ENCODE measurements around the gene CPLX3.

CPLX3 gene

GRCh38 chr15:74827614-74828013 lies 1.2 kb downstream of the CPLX3 start:
- Histone ChIP-seq H3K27me3 (ENCODE audit: control insufficient read depth in 1 of 2, insufficient read depth in 2 of 2, low read length in 2 of 2) (peaks cover 13 to 28% of the 10 kb centered on the region in 2 donors), H3K9ac (ENCODE audit: low read depth in 1 of 2, low read length in 2 of 2) (no peak overlapping the region), H3K4me3 (ENCODE audit: low read depth in 1 of 2, low read length in 2 of 2) (no peak overlapping the region), H3K9me3 (ENCODE audit: control insufficient read depth in 1 of 2, low read length in 2 of 2) (no peaks in the 10 kb centered on the region), H3K27ac (ENCODE audit: low read depth, low read length) (no peak overlapping the region), H3K36me3 (ENCODE audit: control insufficient read depth in 1 of 2, insufficient read depth in 2 of 2, low read length in 2 of 2) (no peaks in the 10 kb centered on the region), H3K4me1 (ENCODE audit: control insufficient read depth in 1 of 2, insufficient read depth in 2 of 2, low read length in 2 of 2) (peaks cover 15% of the 10 kb centered on the region in 2 donors)

GRCh38 chr15:74828835-74829234 lies 2.4 kb downstream of the CPLX3 start:
- H3K9ac ChIP-seq (ENCODE audit: low read depth in 1 of 2, low read length in 2 of 2), result no peak overlapping the region
- H3K4me3 ChIP-seq (ENCODE audit: low read depth in 1 of 2, low read length in 2 of 2), result no peak overlapping the region
- H3K4me1 ChIP-seq (ENCODE audit: control insufficient read depth in 1 of 2, insufficient read depth in 2 of 2, low read length in 2 of 2), result peaks cover 23 to 24% of the 10 kb centered on the region in 2 donors
- H3K9me3 ChIP-seq (ENCODE audit: control insufficient read depth in 1 of 2, low read length in 2 of 2), result no peaks in the 10 kb centered on the region
- H3K27ac ChIP-seq (ENCODE audit: low read depth, low read length), result no peak overlapping the region
- no peaks in the 10 kb centered on the region for H3K36me3 ChIP-seq (ENCODE audit: control insufficient read depth in 1 of 2, insufficient read depth in 2 of 2, low read length in 2 of 2)
- peaks cover 13 to 28% of the 10 kb centered on the region in 2 donors for H3K27me3 ChIP-seq (ENCODE audit: control insufficient read depth in 1 of 2, insufficient read depth in 2 of 2, low read length in 2 of 2)

- peaks cover 13 to 28% of the 10 kb centered on the region in 2 donors for H3K27me3 ChIP-seq (ENCODE audit: control insufficient read depth in 1 of 2, insufficient read depth in 2 of 2, low read length in 2 of 2)
- peaks cover 23 to 24% of the 10 kb centered on the region in 2 donors for H3K4me1 ChIP-seq (ENCODE audit: control insufficient read depth in 1 of 2, insufficient read depth in 2 of 2, low read length in 2 of 2)
- no peak overlapping the region for H3K27ac ChIP-seq (ENCODE audit: low read depth, low read length)
- no peak overlapping the region for H3K4me3 ChIP-seq (ENCODE audit: low read depth in 1 of 2, low read length in 2 of 2)
- no peak overlapping the region for H3K9ac ChIP-seq (ENCODE audit: low read depth in 1 of 2, low read length in 2 of 2)
- H3K36me3 ChIP-seq (ENCODE audit: control insufficient read depth in 1 of 2, insufficient read depth in 2 of 2, low read length in 2 of 2), result no peaks in the 10 kb centered on the region
- H3K9me3 ChIP-seq (ENCODE audit: control insufficient read depth in 1 of 2, low read length in 2 of 2), result no peaks in the 10 kb centered on the region
Measured at GRCh38 chr15:74829486-74829885, 3.1 kb downstream of the CPLX3 start.

GRCh38 chr15:74829991-74830390 lies 3.6 kb downstream of the CPLX3 start:
- H3K9ac ChIP-seq (ENCODE audit: low read depth in 1 of 2, low read length in 2 of 2), result no peak overlapping the region
- H3K27ac ChIP-seq (ENCODE audit: low read depth, low read length), result no peak overlapping the region
- H3K27me3 ChIP-seq (ENCODE audit: control insufficient read depth in 1 of 2, insufficient read depth in 2 of 2, low read length in 2 of 2), result peaks cover 13 to 28% of the 10 kb centered on the region in 2 donors
- H3K4me1 ChIP-seq (ENCODE audit: control insufficient read depth in 1 of 2, insufficient read depth in 2 of 2, low read length in 2 of 2), result peaks cover 23 to 24% of the 10 kb centered on the region in 2 donors
- no peak overlapping the region for H3K4me3 ChIP-seq (ENCODE audit: low read depth in 1 of 2, low read length in 2 of 2)
- no peaks in the 10 kb centered on the region for H3K36me3 ChIP-seq (ENCODE audit: control insufficient read depth in 1 of 2, insufficient read depth in 2 of 2, low read length in 2 of 2)
- no peaks in the 10 kb centered on the region for H3K9me3 ChIP-seq (ENCODE audit: control insufficient read depth in 1 of 2, low read length in 2 of 2)

- no peak overlapping the region for H3K27ac ChIP-seq (ENCODE audit: low read depth, low read length)
- peaks cover 0 to 2% of the 10 kb centered on the region in 2 donors for H3K36me3 ChIP-seq (ENCODE audit: control insufficient read depth in 1 of 2, insufficient read depth in 2 of 2, low read length in 2 of 2)
- no peak overlapping the region for H3K9ac ChIP-seq (ENCODE audit: low read depth in 1 of 2, low read length in 2 of 2)
Measured at GRCh38 chr15:74830868-74831267, 4.4 kb downstream of the CPLX3 start.

DNA sequence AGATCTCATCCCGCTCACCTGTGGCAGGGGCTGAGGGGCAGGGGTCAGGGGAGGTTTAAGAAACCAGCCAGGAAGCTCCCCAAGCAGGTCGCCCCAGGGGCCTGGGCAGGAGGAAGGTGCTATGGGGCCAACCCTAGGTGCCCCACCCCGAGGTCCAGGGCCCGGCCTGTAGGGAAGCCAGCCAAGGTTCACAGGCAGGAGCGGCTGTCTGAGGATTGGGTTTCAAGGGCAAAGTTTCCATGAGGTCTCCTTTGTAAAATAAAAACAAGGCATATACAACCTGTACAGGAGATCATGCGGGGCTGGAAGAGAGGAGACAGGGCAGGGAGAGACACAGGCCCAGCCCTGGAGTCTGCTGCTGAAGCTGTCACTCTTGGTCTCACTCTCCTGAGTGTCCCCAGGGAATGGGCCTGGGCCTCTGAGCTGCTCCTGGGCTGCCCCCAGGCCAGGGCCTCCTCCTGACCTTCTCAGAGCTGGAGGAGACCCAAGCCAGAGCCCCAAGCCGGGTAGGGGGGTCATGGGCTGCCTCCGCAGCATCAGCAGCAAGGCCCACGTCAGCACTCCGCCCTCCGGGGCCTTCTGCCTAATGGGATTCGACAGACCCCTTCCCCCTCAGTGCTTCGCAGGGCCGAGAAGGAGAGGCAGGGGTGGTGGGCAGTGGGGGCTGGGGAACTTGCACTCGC lies 5.5 kb downstream of the CPLX3 start:
- Histone ChIP-seq H3K9me3 (ENCODE audit: control insufficient read depth in 1 of 2, low read length in 2 of 2) (no peaks in the 10 kb centered on the region), H3K36me3 (ENCODE audit: control insufficient read depth in 1 of 2, insufficient read depth in 2 of 2, low read length in 2 of 2) (peaks cover 5 to 7% of the 10 kb centered on the region in 2 donors), H3K27ac (ENCODE audit: low read depth, low read length) (peak overlapping the region; percentile 58), H3K4me3 (ENCODE audit: low read depth in 1 of 2, low read length in 2 of 2) (peak overlapping the region in 1 of 2 donors; percentile 12), H3K27me3 (ENCODE audit: control insufficient read depth in 1 of 2, insufficient read depth in 2 of 2, low read length in 2 of 2) (peaks cover 10 to 16% of the 10 kb centered on the region in 2 donors), H3K9ac (ENCODE audit: low read depth in 1 of 2, low read length in 2 of 2) (peak overlapping the region in 1 of 2 donors; percentile 49), H3K4me1 (ENCODE audit: control insufficient read depth in 1 of 2, insufficient read depth in 2 of 2, low read length in 2 of 2) (peaks cover 23 to 24% of the 10 kb centered on the region in 2 donors)

More at GRCh38 chr15:74830868-74831267, 4.4 kb downstream of the CPLX3 start:
- no peaks in the 10 kb centered on the region for H3K9me3 ChIP-seq (ENCODE audit: control insufficient read depth in 1 of 2, low read length in 2 of 2)
- peaks cover 13 to 22% of the 10 kb centered on the region in 2 donors for H3K27me3 ChIP-seq (ENCODE audit: control insufficient read depth in 1 of 2, insufficient read depth in 2 of 2, low read length in 2 of 2)
- peaks cover 23 to 24% of the 10 kb centered on the region in 2 donors for H3K4me1 ChIP-seq (ENCODE audit: control insufficient read depth in 1 of 2, insufficient read depth in 2 of 2, low read length in 2 of 2)
- no peak overlapping the region for H3K4me3 ChIP-seq (ENCODE audit: low read depth in 1 of 2, low read length in 2 of 2)

GRCh38 chr15:74832826-74833225 lies 6.4 kb downstream of the CPLX3 start:
- H3K27me3 ChIP-seq (ENCODE audit: control insufficient read depth in 1 of 2, insufficient read depth in 2 of 2, low read length in 2 of 2), result peaks cover 4 to 9% of the 10 kb centered on the region in 2 donors
- peaks cover 23 to 24% of the 10 kb centered on the region in 2 donors for H3K4me1 ChIP-seq (ENCODE audit: control insufficient read depth in 1 of 2, insufficient read depth in 2 of 2, low read length in 2 of 2)
- H3K36me3 ChIP-seq (ENCODE audit: control insufficient read depth in 1 of 2, insufficient read depth in 2 of 2, low read length in 2 of 2), result peaks cover 7 to 8% of the 10 kb centered on the region in 2 donors
- no peak overlapping the region for H3K27ac ChIP-seq (ENCODE audit: low read depth, low read length)
- H3K9me3 ChIP-seq (ENCODE audit: control insufficient read depth in 1 of 2, low read length in 2 of 2), result no peaks in the 10 kb centered on the region
- H3K9ac ChIP-seq (ENCODE audit: low read depth in 1 of 2, low read length in 2 of 2), result peak overlapping the region in 1 of 2 donors; percentile 49
- H3K4me3 ChIP-seq (ENCODE audit: low read depth in 1 of 2, low read length in 2 of 2), result no peak overlapping the region

GRCh38 chr15:74833376-74834107 lies 7.1 kb downstream of the CPLX3 start:
- Histone ChIP-seq H3K9me3 (ENCODE audit: control insufficient read depth in 1 of 2, low read length in 2 of 2) (no peaks in the 10 kb centered on the region), H3K4me3 (ENCODE audit: low read depth in 1 of 2, low read length in 2 of 2) (no peak overlapping the region), H3K9ac (ENCODE audit: low read depth in 1 of 2, low read length in 2 of 2) (no peak overlapping the region), H3K4me1 (ENCODE audit: control insufficient read depth in 1 of 2, insufficient read depth in 2 of 2, low read length in 2 of 2) (peaks cover 23 to 24% of the 10 kb centered on the region in 2 donors), H3K27me3 (ENCODE audit: control insufficient read depth in 1 of 2, insufficient read depth in 2 of 2, low read length in 2 of 2) (peaks cover 0 to 3% of the 10 kb centered on the region in 2 donors), H3K36me3 (ENCODE audit: control insufficient read depth in 1 of 2, insufficient read depth in 2 of 2, low read length in 2 of 2) (peaks cover 7 to 15% of the 10 kb centered on the region in 2 donors), H3K27ac (ENCODE audit: low read depth, low read length) (no peak overlapping the region)

DNA sequence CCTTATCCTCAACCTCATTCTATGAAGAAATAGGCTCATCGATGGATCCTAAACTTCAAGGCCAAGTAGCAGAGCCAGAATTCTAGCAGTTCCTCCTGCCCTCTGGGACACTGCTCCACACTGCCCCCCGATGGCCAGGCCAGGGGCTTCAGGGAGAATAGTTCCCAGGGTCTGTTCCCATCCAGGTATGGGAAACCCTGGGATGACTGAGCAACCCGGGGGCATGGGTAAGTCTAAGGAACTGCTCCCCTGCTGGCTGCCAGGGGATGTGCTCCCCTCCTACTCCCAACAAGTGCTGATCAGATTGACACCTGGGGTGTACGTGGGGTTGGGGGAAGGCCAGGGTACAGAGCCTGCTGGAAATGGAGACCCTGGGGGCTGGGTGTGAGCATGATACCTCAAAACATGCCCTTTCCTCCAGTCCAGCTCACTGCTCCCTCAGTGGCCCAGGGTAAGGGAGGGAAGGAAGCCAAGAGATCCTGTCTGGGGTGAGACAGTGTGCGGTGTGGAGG lies 8.9 kb downstream of the CPLX3 start:
- H3K9ac ChIP-seq (ENCODE audit: low read depth in 1 of 2, low read length in 2 of 2), result no peak overlapping the region
- H3K9me3 ChIP-seq (ENCODE audit: control insufficient read depth in 1 of 2, low read length in 2 of 2), result no peaks in the 10 kb centered on the region
- no peak overlapping the region for H3K27ac ChIP-seq (ENCODE audit: low read depth, low read length)
- H3K4me1 ChIP-seq (ENCODE audit: control insufficient read depth in 1 of 2, insufficient read depth in 2 of 2, low read length in 2 of 2), result peaks cover 23 to 24% of the 10 kb centered on the region in 2 donors
- H3K4me3 ChIP-seq (ENCODE audit: low read depth in 1 of 2, low read length in 2 of 2), result no peak overlapping the region
- H3K27me3 ChIP-seq (ENCODE audit: control insufficient read depth in 1 of 2, insufficient read depth in 2 of 2, low read length in 2 of 2), result no peaks in the 10 kb centered on the region
- H3K36me3 ChIP-seq (ENCODE audit: control insufficient read depth in 1 of 2, insufficient read depth in 2 of 2, low read length in 2 of 2), result peaks cover 7 to 33% of the 10 kb centered on the region in 2 donors

- Histone ChIP-seq H3K4me1 (ENCODE audit: control insufficient read depth in 1 of 2, insufficient read depth in 2 of 2, low read length in 2 of 2) (peaks cover 30% of the 10 kb centered on the region in 2 donors), H3K9me3 (ENCODE audit: control insufficient read depth in 1 of 2, low read length in 2 of 2) (no peaks in the 10 kb centered on the region), H3K4me3 (ENCODE audit: low read depth in 1 of 2, low read length in 2 of 2) (no peak overlapping the region), H3K27me3 (ENCODE audit: control insufficient read depth in 1 of 2, insufficient read depth in 2 of 2, low read length in 2 of 2) (no peaks in the 10 kb centered on the region), H3K27ac (ENCODE audit: low read depth, low read length) (no peak overlapping the region), H3K36me3 (ENCODE audit: control insufficient read depth in 1 of 2, insufficient read depth in 2 of 2, low read length in 2 of 2) (peaks cover 7 to 36% of the 10 kb centered on the region in 2 donors), H3K9ac (ENCODE audit: low read depth in 1 of 2, low read length in 2 of 2) (no peak overlapping the region)
Measured at GRCh38 chr15:74836846-74837245, 10.4 kb downstream of the CPLX3 start.
